Activated CD4-positive, alpha-beta T cell treated with anti-CD3 and anti-CD28 coated beads for 36 hours (primary cell): ENCODE data around the gene TRAPPC2L. TPM values are rescaled to one million over a fixed set of nuclear protein-coding genes. Genes with fewer than 3 reads are reported as not detected.
"Not testable (repeated sequence)": the region's sequence is repeated elsewhere in the genome, so short reads cannot be mapped to it uniquely, and the experiment has no call there.

Experiments
- ATAC-seq: fragments of 200-7000 bp; cut with Tn5 transposase; one replicate; pipeline ENCODE4 v1.10.0; 2021; ENCODE audit warnings: mild to moderate bottlenecking, moderate library complexity
- CTCF ChIA-PET: fragments of 350-600 bp; sonication (Branson Sonifier 250); formaldehyde crosslinking; loops from one replicate; lab custom pipeline; 2021; ENCODE audit warnings: antibody characterized with exemption; lab: Charles Lee
- POLR2A ChIA-PET: fragments of 350-600 bp; sonication (Branson Sonifier 250); formaldehyde crosslinking; loops from one replicate; lab custom pipeline; 2021; ENCODE audit warnings: antibody characterized with exemption, inconsistent platforms; lab: Charles Lee
- DNase-seq: peaks from one replicate; pipeline ENCODE4 v3.0.0-alpha.2; 2020
- H3K27ac Mint-ChIP-seq: one replicate; pipeline ENCODE4 v1.8.0; 2021; ENCODE audit warnings: mixed read lengths
- H3K27me3 Mint-ChIP-seq: one replicate; pipeline ENCODE4 v1.8.0; 2021; ENCODE audit warnings: mixed read lengths
- H3K36me3 Mint-ChIP-seq: one replicate; pipeline ENCODE4 v1.8.0; 2021; ENCODE audit warnings: low read depth, mixed read lengths
- H3K4me1 Mint-ChIP-seq: one replicate; pipeline ENCODE4 v1.8.0; 2021; ENCODE audit warnings: mixed read lengths
- H3K4me3 Mint-ChIP-seq: one replicate; pipeline ENCODE4 v1.8.0; 2021; ENCODE audit warnings: mild to moderate bottlenecking, moderate library complexity, mixed read lengths
- H3K9me3 Mint-ChIP-seq: one replicate; pipeline ENCODE4 v1.8.0; 2021; ENCODE audit warnings: low read depth, mixed read lengths
- intact Hi-C, 2 experiments: fragments of 100-400 bp; cut with DNase I in 1 of 2; cut with micrococcal nuclease in 1 of 2; formaldehyde crosslinking; loops; one replicate each; pipeline versions ENCODE4 v1.14.2 to v1.15.1; 2022 to 2024; cut with DNase I, micrococcal nuclease
- total RNA-seq, 2 experiments: library from RNA; stranded (reverse); gene quantifications; one replicate each; pipeline ENCODE4 v1.2.3, GENCODE V29; 2021

TRAPPC2L gene
- total RNA-seq, 2 experiments from 2014 or later: 43.3 to 50.7 TPM

GRCh38 chr16:88886845-88887521, 30.1 kb downstream of the TRAPPC2L start:
- no peak for DNase-seq
- Mint-ChIP-seq H3K4me1 (no peaks in the 10 kb centered on the region), H3K27ac (no peak overlapping the region), H3K27me3 (no peaks in the 10 kb centered on the region), H3K4me3 (no peak overlapping the region), H3K36me3 (no peaks in the 10 kb centered on the region), H3K9me3 (no peaks in the 10 kb centered on the region)
- POLR2A ChIA-PET: no interaction called here
- ATAC-seq: no peak
- CTCF ChIA-PET: no interaction called here
- intact Hi-C loops: no loop called here

GRCh38 chr16:88888057-88888456, 31.1 kb downstream of the TRAPPC2L start:
- H3K27me3 Mint-ChIP-seq: no peaks in the 10 kb centered on the region
- intact Hi-C loops: no loop called here

GRCh38 chr16:88888461-88889387, 31.8 kb downstream of the TRAPPC2L start:
- ATAC-seq: no peak
- CTCF ChIA-PET: no interaction called here
- intact Hi-C loops: no loop called here

More at GRCh38 chr16:88888057-88888456, 31.1 kb downstream of the TRAPPC2L start:
- H3K4me1 Mint-ChIP-seq: no peaks in the 10 kb centered on the region
- no peak for DNase-seq
- no peak overlapping the region for H3K27ac Mint-ChIP-seq
- no peak for ATAC-seq
- no peak overlapping the region for H3K4me3 Mint-ChIP-seq
- ChIA-PET CTCF (no interaction called here), POLR2A (interaction anchor here (0.7 kb wide), 1 partner anchor 43 kb away, joined by 7 read pairs; no protein-coding TSS in a partner anchor)
- no peaks in the 10 kb centered on the region for H3K36me3 Mint-ChIP-seq
- H3K9me3 Mint-ChIP-seq: no peaks in the 10 kb centered on the region

GRCh38 chr16:88889702-88890352, 32.9 kb downstream of the TRAPPC2L start:
- H3K27ac Mint-ChIP-seq, H3K4me3 Mint-ChIP-seq, DNase-seq, ATAC-seq, H3K4me1 Mint-ChIP-seq, H3K27me3 Mint-ChIP-seq, intact Hi-C loops, H3K9me3 Mint-ChIP-seq, POLR2A ChIA-PET, H3K36me3 Mint-ChIP-seq, CTCF ChIA-PET: not testable (repeated sequence)

More at GRCh38 chr16:88888461-88889387, 31.8 kb downstream of the TRAPPC2L start:
- no peaks in the 10 kb centered on the region for H3K36me3 Mint-ChIP-seq
- no peaks in the 10 kb centered on the region for H3K9me3 Mint-ChIP-seq
- H3K4me1 Mint-ChIP-seq: no peaks in the 10 kb centered on the region
- H3K27ac Mint-ChIP-seq: no peak overlapping the region
- DNase-seq: no peak
- POLR2A ChIA-PET: interaction anchor here (0.7 kb wide), 1 partner anchor 43 kb away, joined by 7 read pairs; no protein-coding TSS in a partner anchor
- no peak overlapping the region for H3K4me3 Mint-ChIP-seq
- no peaks in the 10 kb centered on the region for H3K27me3 Mint-ChIP-seq

GRCh38 chr16:88891083-88891482, 34.2 kb downstream of the TRAPPC2L start:
- H3K27ac Mint-ChIP-seq: no peak overlapping the region
- no peaks in the 10 kb centered on the region for H3K36me3 Mint-ChIP-seq
- ChIA-PET POLR2A (no interaction called here), CTCF (no interaction called here)
- no peaks in the 10 kb centered on the region for H3K9me3 Mint-ChIP-seq
- no peaks in the 10 kb centered on the region for H3K27me3 Mint-ChIP-seq
- ATAC-seq (no peak), DNase-seq (no peak)
- H3K4me1 Mint-ChIP-seq: no peaks in the 10 kb centered on the region
- intact Hi-C loops: no loop called here
- H3K4me3 Mint-ChIP-seq: no peak overlapping the region

- ChIA-PET POLR2A (no interaction called here), CTCF (no interaction called here)
- Mint-ChIP-seq H3K4me1 (no peaks in the 10 kb centered on the region), H3K4me3 (no peak overlapping the region), H3K27ac (no peak overlapping the region), H3K27me3 (no peaks in the 10 kb centered on the region), H3K9me3 (no peaks in the 10 kb centered on the region), H3K36me3 (no peaks in the 10 kb centered on the region)
- ATAC-seq: no peak
- no peak for DNase-seq
- intact Hi-C loops: no loop called here
Measured at GRCh38 chr16:88892065-88892464, 35.1 kb downstream of the TRAPPC2L start.

- DNase-seq (no peak), ATAC-seq (no peak)
- no peaks in the 10 kb centered on the region for H3K27me3 Mint-ChIP-seq
- ChIA-PET CTCF (no interaction called here), POLR2A (no interaction called here)
- H3K4me3 Mint-ChIP-seq: no peak overlapping the region
- no peaks in the 10 kb centered on the region for H3K9me3 Mint-ChIP-seq
- intact Hi-C loops: no loop called here
- H3K36me3 Mint-ChIP-seq: no peaks in the 10 kb centered on the region
- no peaks in the 10 kb centered on the region for H3K4me1 Mint-ChIP-seq
- no peak overlapping the region for H3K27ac Mint-ChIP-seq
Measured at GRCh38 chr16:88893127-88893968, 36.4 kb downstream of the TRAPPC2L start.

- H3K4me1 Mint-ChIP-seq, H3K4me3 Mint-ChIP-seq, intact Hi-C loops, H3K27me3 Mint-ChIP-seq, H3K9me3 Mint-ChIP-seq, DNase-seq, H3K27ac Mint-ChIP-seq, H3K36me3 Mint-ChIP-seq, POLR2A ChIA-PET, CTCF ChIA-PET, ATAC-seq: not testable (repeated sequence)
Measured at GRCh38 chr16:88894266-88894665, 37.3 kb downstream of the TRAPPC2L start.

- H3K36me3 Mint-ChIP-seq: no peaks in the 10 kb centered on the region
- CTCF ChIA-PET: no interaction called here
- no peaks in the 10 kb centered on the region for H3K4me1 Mint-ChIP-seq
- H3K9me3 Mint-ChIP-seq: no peaks in the 10 kb centered on the region
- POLR2A ChIA-PET: no interaction called here
- DNase-seq: no peak
- H3K4me3 Mint-ChIP-seq: no peak overlapping the region
- no peak overlapping the region for H3K27ac Mint-ChIP-seq
- H3K27me3 Mint-ChIP-seq: no peaks in the 10 kb centered on the region
- intact Hi-C loops: no loop called here
- ATAC-seq: no peak
Measured at GRCh38 chr16:88894681-88895300, 37.9 kb downstream of the TRAPPC2L start.

- Mint-ChIP-seq H3K36me3 (no peaks in the 10 kb centered on the region), H3K27me3 (no peaks in the 10 kb centered on the region), H3K27ac (no peak overlapping the region), H3K9me3 (no peaks in the 10 kb centered on the region), H3K4me3 (no peak overlapping the region), H3K4me1 (no peaks in the 10 kb centered on the region)
- ChIA-PET CTCF (no interaction called here), POLR2A (no interaction called here)
- intact Hi-C loops: no loop called here
- no peak for DNase-seq
- no peak for ATAC-seq
Measured at GRCh38 chr16:88895335-88895734, 38.4 kb downstream of the TRAPPC2L start.
